HG03521 (cell line): Measurements from ENCODE around the gene MBNL2.
A peak's percentile ranks its signal among the peaks of the same experiment; 100 is the strongest.

Experiments
- ATAC-seq: cut with Tn5 transposase; IDR thresholded peaks from one replicate; pipeline ENCODE4 v1.9.1; 2021; ENCODE audit warnings: mild to moderate bottlenecking, moderate library complexity; ENCODE audit not compliant: unreplicated experiment

The MBNL2 gene

GRCh38 chr13:97403893-97404750, 182.0 kb downstream of the MBNL2 start:
- ATAC-seq: no peak

- ATAC-seq: no peak
These were observed 185.4 kb downstream of the MBNL2 start for GRCh38 chr13:97407540-97407939.

- ATAC-seq: no peak
These were observed 186.8 kb downstream of the MBNL2 start for GRCh38 chr13:97408938-97409337.

GRCh38 chr13:97411984-97412383, 189.9 kb downstream of the MBNL2 start:
- ATAC-seq: no peak

GRCh38 chr13:97413694-97414093, 191.6 kb downstream of the MBNL2 start:
- ATAC-seq: no peak

- ATAC-seq: no peak
These were observed 192.3 kb downstream of the MBNL2 start for GRCh38 chr13:97414392-97414791.

GRCh38 chr13:97417698-97418097, 195.6 kb downstream of the MBNL2 start:
- no peak for ATAC-seq

GRCh38 chr13:97422118-97423054, 200.3 kb downstream of the MBNL2 start:
- no peak for ATAC-seq

- ATAC-seq: no peak
These were observed 201.3 kb downstream of the MBNL2 start for GRCh38 chr13:97423300-97424045.

- ATAC-seq: no peak
These were observed 203.5 kb downstream of the MBNL2 start for GRCh38 chr13:97425590-97425989.

GRCh38 chr13:97426695-97427094, 204.6 kb downstream of the MBNL2 start:
- ATAC-seq: no peak

- ATAC-seq: no peak
These were observed 207.5 kb downstream of the MBNL2 start for GRCh38 chr13:97429681-97430081.

- no peak for ATAC-seq
These were observed 208.2 kb downstream of the MBNL2 start for GRCh38 chr13:97430296-97430695.

GRCh38 chr13:97431171-97431764, 209.1 kb downstream of the MBNL2 start:
- no peak for ATAC-seq

GRCh38 chr13:97432232-97432916, 210.2 kb downstream of the MBNL2 start:
- ATAC-seq: no peak

- peak; percentile 72 for ATAC-seq
These were observed 211.0 kb downstream of the MBNL2 start for GRCh38 chr13:97432917-97433726.

GRCh38 chr13:97433727-97434396, 211.7 kb downstream of the MBNL2 start, which contains the start of gene RAP2A:
TSS of gene RAP2A (plus strand) at chr13:97434169. CDS start at chr13:97434471, 302 bp downstream.
- ATAC-seq: peak; percentile 49

- peak; percentile 3 for ATAC-seq
These were observed 212.5 kb downstream of the MBNL2 start for GRCh38 chr13:97434397-97435201.
